Skeletal muscle satellite cell (primary cell): ENCODE results near the gene FBXL16.

Experiments
- H3K27me3 ChIP-seq: 2 replicates; pipeline ENCODE4 v1.7.0; 2013; ENCODE audit warnings: low read length; ENCODE audit not compliant: control insufficient read depth, insufficient read depth
- H3K36me3 ChIP-seq: 2 replicates; pipeline ENCODE4 v1.7.0; 2013; ENCODE audit warnings: mild to moderate bottlenecking, control low read depth, low read length; ENCODE audit not compliant: insufficient read depth
- H3K4me1 ChIP-seq: 2 replicates; pipeline ENCODE4 v1.7.0; 2013; ENCODE audit warnings: low read length; ENCODE audit not compliant: control insufficient read depth, insufficient read depth
- H3K4me2 ChIP-seq: 2 replicates; pipeline ENCODE4 v1.7.0; 2013; ENCODE audit warnings: mild to moderate bottlenecking, low read length
- H3K4me3 ChIP-seq: 2 replicates; pipeline ENCODE4 v1.7.0; 2013; ENCODE audit warnings: low read length
- H3K9ac ChIP-seq: 2 replicates; pipeline ENCODE4 v1.7.0; 2013; ENCODE audit warnings: mild to moderate bottlenecking, low read depth, low read length, moderate library complexity
- H3K9me3 ChIP-seq: replicated peaks from 2 replicates; pipeline ENCODE4 v1.7.0; 2013; ENCODE audit warnings: mild to moderate bottlenecking, control low read depth, low read length

The FBXL16 gene

DNA sequence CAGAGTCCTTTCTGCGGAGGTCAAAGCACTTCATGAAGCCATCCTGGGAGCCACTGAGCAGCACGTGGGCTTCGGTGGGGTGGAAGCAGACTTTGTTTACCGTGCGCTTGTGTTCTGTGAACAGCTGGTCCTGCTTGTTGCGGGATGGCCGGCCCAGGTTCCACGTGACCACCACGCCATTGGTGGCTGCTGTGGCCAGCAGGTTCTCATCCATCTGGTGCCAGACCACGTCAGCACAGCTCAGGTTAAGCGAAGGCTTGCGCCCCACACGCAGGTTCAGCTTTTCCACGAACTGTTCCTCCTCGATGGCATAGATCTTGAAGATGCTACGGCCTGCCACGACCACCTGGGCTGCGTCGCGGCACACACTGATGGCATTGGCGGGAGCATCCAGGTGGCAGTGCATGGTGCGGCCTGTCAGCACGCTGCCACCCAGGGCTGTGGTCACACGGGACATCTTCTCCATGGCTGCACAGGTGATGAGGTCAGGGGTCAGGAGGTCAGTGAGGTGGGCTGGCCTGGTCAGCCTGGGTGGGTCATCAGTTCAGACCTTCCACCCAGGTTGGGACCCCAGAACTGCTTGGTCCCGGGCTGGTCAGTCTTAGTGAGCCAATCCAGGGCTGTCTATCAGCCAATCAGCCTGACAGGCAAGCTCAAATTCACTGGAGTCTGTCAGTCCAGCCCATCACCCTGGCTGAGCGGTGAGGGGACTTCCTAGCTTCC lies 16.3 kb downstream of the FBXL16 start:
- Histone ChIP-seq H3K4me1 (peaks cover 21% of the 10 kb centered on the region), H3K4me3 (peak overlapping the region; percentile 100), H3K9me3 (no peaks in the 10 kb centered on the region), H3K9ac (peak overlapping the region; percentile 98), H3K4me2 (peak overlapping the region; percentile 96), H3K27me3 (peaks cover 22% of the 10 kb centered on the region), H3K36me3 (peaks cover 12% of the 10 kb centered on the region)

DNA sequence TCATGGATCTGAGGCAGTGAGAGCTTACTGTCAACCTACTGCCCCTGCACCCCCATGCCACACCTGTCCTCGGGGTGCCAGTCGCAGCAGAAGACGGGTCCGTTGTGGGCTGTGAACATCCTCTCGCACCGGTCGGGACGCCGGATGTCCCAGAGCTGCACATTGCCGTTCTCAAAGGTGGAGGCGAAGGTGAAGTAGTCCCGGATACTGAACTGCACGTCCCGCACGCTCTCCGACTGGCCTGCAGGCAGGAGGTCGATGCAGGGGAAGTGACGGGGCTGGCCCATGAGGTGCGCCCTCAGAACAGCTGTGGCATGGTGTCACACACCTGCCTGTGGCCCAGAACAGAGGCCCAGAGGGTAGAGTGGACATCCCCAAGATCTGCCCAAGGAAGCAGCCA lies 18.1 kb downstream of the FBXL16 start:
- H3K4me1 ChIP-seq: peaks cover 36% of the 10 kb centered on the region
- H3K4me3 ChIP-seq: no peak overlapping the region
- H3K36me3 ChIP-seq: peaks cover 21% of the 10 kb centered on the region
- H3K27me3 ChIP-seq: peaks cover 5% of the 10 kb centered on the region
- H3K4me2 ChIP-seq: no peak overlapping the region
- no peaks in the 10 kb centered on the region for H3K9me3 ChIP-seq
- no peak overlapping the region for H3K9ac ChIP-seq

DNA sequence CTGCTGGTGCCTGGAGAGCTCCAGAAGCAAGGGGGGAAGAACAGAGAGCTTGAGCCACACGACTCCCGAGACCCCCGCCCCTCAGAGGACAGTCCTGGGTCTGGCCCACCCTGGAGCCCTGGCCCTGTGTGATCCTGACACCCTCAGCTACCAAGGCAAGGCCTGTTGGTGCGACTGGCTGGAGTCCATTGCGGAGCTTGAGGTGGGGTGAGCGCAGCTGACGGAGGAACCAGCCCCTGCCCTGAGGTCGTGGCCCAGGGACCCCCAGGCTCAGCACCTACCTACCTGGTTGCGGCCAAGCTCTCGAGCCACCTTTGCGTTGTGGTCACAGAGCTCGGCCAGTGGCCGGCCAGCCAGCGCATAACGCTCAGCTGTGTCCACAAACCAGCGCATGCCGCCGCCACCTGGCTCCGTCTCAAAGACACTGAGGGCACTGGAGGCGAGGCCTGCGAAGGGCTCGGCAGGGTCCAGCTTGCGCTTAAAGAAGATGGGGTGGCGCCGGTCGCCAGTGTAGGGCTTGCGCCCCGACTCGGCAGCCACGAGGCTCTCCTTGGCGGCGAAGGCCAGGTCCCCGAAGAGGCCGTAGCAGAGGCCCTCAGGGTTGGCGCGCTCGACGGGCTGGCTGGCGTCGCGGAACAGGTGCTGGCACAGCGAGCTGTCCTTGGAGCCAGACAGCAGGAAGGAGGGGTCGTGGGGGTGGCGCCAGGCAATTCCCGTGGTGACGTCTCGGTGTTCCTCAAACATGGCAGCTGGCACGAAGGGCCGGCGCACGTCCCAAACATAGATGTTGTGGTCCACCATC lies 18.9 kb downstream of the FBXL16 start:
- Histone ChIP-seq H3K4me1 (peaks cover 44% of the 10 kb centered on the region), H3K27me3 (no peaks in the 10 kb centered on the region), H3K9me3 (no peaks in the 10 kb centered on the region), H3K4me3 (no peak overlapping the region), H3K9ac (no peak overlapping the region), H3K4me2 (no peak overlapping the region), H3K36me3 (peaks cover 29% of the 10 kb centered on the region)

DNA sequence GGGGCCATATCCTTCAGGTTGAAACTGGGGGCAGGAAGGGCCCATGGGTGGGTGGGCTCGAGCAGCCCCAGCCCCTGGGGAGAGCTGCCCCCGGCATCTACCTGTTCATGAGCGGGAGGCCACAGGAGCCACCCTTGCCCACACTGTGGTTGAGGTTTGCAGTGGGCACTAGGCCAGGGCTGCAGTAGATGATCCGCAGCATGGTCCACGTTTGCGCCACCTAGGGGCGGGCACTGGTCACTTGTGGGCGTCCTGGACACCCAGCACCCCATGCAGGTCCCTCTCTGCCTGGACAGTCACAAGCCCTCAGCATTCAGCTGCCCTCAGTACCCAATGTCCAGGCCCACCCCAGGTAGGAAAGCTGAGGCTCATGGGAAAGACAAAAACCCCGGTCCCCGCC lies 19.6 kb downstream of the FBXL16 start:
- no peaks in the 10 kb centered on the region for H3K27me3 ChIP-seq
- H3K9ac ChIP-seq: no peak overlapping the region
- no peak overlapping the region for H3K4me3 ChIP-seq
- H3K9me3 ChIP-seq: no peaks in the 10 kb centered on the region
- H3K36me3 ChIP-seq: peaks cover 35% of the 10 kb centered on the region
- H3K4me2 ChIP-seq: no peak overlapping the region
- H3K4me1 ChIP-seq: peaks cover 51% of the 10 kb centered on the region

DNA sequence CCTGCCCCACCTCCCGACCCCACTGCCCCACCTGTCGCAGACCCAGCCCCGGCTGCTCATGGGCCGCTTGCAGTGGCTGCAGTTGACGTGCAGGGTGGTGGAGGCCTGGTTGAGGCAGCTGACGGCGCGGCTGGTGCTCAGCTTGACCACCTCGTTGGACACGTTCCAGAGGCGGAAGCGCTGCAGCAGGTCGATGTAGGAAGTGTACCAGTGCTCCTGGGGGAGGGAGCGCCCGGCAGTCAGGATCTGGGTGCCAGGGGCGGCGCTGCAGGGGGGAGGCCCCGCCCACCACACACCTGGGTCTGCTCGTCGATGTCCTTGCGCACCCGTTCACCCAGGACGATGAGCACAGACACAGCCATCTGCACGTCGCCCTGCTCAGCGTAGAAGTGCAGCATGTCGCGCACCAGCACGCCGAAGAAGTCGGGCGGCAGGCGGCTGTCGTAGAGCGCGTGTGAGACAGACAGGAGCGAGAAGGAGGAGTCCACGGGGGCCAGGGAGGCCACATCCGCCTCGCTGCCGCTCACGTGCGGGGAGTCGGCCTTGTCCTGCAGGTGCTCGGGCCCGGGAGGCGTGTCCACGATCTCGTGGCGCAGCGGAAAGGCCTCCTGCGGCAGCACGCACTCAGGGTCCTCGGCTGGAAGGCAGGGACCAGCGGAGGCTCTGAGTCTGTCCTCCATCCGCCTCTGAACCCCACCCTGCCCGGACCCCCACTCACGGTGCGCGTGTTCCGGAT lies 20.5 kb downstream of the FBXL16 start:
- Histone ChIP-seq H3K4me1 (peaks cover 48% of the 10 kb centered on the region), H3K9ac (no peak overlapping the region), H3K36me3 (peaks cover 35% of the 10 kb centered on the region), H3K4me3 (no peak overlapping the region), H3K27me3 (no peaks in the 10 kb centered on the region), H3K4me2 (peak overlapping the region; percentile 97), H3K9me3 (no peaks in the 10 kb centered on the region)

DNA sequence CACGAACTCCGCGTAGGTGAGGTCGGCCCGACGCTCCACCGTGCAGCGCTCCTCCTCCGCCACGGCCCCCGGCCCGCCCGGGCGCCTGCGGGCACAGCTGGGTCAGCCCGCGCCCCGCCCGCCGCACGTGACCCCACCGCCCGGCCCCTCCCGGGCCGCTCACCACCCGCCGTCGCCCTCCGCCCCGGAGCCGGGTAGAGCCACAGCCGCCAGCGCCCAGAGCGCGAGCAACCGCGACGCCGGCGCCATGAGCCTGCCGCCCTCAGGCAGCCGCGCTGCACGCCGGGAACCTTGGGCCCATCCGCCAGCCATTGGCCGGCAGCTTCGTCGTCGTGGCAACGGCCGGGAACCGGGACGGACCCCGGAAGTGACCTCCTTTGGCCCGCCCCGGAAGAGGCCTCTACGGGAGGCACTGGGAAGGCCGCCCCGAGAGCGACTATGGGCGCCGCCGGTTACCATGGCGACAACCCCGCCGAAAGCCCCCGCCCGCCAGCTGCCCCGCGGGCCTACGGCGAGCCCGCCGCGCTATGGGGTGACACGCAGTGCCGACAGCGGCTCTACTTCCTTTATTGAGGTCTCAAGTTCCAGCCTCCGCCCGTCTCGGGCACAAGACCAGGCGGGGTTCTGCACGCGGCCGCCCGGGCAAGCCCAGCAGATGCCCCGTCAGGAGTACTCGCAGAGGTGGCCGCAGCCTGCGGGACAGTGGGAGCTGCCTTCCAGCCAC lies 21.4 kb downstream of the FBXL16 start, which contains the start of gene JMJD8:
TSS of gene JMJD8 (minus strand) at position 264 of the 724 bp plus-strand sequence. CDS start at position 249, 15 bp downstream.
- H3K9ac ChIP-seq: peak within 1 kb of the TSS; percentile 76
- peak within 1 kb of the TSS; percentile 79 for H3K4me3 ChIP-seq
- H3K9me3 ChIP-seq: no peaks in the 10 kb centered on the region
- H3K4me2 ChIP-seq: peak within 1 kb of the TSS; percentile 97
- H3K27me3 ChIP-seq: no peaks in the 10 kb centered on the region
- H3K4me1 ChIP-seq: peaks cover 45% of the 10 kb centered on the region
- peaks cover 35% of the 10 kb centered on the region for H3K36me3 ChIP-seq

DNA sequence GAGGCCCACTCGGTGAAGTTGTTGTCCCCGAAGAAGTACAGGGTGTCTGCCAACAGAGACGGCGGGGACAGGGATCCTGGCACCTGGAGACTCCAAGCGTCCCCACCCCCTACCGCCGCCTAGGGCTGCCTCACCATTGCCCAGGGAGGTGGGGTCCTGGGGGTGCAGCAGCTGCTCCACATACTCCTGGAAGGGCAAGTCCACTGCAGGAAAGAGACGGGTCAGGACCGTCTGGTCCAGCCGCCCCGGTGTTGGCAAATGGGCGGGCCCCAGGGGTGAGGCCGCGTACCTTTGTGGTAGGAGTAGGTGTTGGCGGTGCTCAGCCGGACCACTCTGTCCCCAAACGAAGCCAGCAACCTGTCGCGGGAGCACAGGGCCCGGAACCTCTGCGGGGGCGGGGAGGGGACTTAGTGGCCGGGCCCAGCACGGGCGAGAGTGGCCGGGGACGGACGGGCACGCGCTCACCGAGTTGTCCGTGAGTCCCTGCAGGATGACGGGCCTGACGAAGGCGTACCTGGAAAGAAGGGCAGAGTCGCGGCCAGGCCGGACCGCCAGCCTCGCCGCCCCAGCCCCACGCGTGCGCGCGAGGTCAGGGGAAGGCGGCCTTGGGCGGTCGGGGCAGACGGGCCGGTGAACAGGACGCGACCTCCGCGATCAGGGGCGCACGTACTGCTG lies 22.1 kb downstream of the FBXL16 start:
- Histone ChIP-seq H3K9me3 (no peaks in the 10 kb centered on the region), H3K4me2 (peak overlapping the region; percentile 94), H3K4me3 (peak overlapping the region; percentile 79), H3K4me1 (peaks cover 41% of the 10 kb centered on the region), H3K36me3 (peaks cover 35% of the 10 kb centered on the region), H3K9ac (peak overlapping the region; percentile 76), H3K27me3 (no peaks in the 10 kb centered on the region)

DNA sequence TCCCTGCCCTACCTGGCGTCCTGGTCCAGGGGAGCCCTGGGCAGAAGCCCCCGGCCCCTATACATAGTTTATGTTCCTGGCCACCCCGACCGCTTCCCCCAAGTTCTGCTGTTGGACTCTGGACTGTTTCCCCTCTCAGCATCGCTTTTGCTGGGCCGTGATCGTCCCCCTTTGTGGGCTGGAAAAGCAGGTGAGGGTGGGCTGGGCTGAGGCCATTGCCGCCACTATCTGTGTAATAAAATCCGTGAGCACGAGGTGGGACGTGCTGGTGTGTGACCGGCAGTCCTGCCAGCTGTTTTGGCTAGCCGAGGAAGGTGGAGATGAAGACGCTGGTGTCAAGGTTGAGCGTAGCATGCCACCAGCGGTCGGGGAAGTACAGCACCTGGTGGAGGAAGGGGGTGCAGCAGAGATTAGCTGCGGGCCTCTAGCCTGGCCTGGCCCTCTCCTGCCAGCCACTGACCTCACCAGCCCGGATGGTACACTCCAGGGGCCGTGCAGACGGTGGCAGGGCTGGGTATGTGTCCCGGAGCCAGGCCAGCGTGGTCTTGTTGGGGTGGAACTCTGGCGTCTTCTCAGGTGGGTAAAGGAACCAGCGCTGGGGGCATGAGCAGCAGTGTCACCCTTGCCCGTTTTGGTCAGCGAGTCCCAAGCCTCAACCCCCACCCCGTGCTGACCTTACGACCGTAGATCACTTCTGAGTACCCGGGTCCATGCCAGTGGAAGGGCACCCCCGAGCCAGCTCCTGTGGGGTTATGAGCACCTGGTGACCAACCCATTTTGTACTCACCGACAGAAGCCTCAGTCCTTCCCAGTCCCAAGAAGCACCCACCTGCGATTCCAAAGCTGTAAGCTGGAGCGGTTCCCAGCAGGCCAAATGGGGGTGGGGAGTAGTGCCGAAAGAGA lies 22.9 kb downstream of the FBXL16 start:
- Histone ChIP-seq H3K9ac (peak overlapping the region; percentile 76), H3K4me1 (peaks cover 41% of the 10 kb centered on the region), H3K4me3 (peak overlapping the region; percentile 79), H3K4me2 (peak overlapping the region; percentile 94), H3K27me3 (no peaks in the 10 kb centered on the region), H3K9me3 (no peaks in the 10 kb centered on the region), H3K36me3 (peaks cover 35% of the 10 kb centered on the region)

DNA sequence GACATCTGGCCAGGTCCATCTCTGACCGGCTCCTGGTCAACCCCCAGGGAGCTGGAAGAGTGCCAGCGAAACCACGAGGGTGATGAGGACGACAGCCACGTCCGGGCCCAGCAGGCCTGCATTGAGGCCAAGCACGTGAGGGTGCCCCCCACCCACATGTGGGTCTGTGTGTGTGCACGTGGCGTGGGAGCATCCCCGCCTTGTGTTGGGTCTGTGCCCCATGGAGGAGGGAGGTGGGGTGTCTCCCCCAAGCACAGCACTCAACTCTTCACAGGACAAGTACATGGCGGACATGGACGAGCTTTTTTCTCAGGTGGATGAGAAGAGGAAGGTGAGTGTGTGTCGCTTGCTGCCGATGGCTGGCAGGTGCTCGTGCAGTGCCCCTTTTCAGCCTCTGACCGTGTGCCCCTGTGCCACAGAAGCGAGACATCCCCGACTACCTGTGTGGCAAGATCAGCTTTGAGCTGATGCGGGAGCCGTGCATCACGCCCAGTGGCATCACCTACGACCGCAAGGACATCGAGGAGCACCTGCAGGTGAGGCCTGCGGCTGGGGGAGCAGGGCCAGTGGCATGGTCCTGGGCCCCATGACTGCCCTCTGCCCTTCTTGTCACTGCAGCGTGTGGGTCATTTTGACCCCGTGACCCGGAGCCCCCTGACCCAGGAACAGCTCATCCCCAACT lies 23.7 kb downstream of the FBXL16 start:
- Histone ChIP-seq H3K9ac (peak overlapping the region; percentile 91), H3K4me3 (peak overlapping the region; percentile 96), H3K4me2 (peak overlapping the region; percentile 100), H3K36me3 (peaks cover 35% of the 10 kb centered on the region), H3K4me1 (peaks cover 41% of the 10 kb centered on the region), H3K27me3 (no peaks in the 10 kb centered on the region), H3K9me3 (no peaks in the 10 kb centered on the region)
